ENCODE data around the gene PAQR3.
"Not testable (repeated sequence)": the region's sequence is repeated elsewhere in the genome, so short reads cannot be mapped to it uniquely, and the experiment has no call there.

The PAQR3 gene

DNA sequence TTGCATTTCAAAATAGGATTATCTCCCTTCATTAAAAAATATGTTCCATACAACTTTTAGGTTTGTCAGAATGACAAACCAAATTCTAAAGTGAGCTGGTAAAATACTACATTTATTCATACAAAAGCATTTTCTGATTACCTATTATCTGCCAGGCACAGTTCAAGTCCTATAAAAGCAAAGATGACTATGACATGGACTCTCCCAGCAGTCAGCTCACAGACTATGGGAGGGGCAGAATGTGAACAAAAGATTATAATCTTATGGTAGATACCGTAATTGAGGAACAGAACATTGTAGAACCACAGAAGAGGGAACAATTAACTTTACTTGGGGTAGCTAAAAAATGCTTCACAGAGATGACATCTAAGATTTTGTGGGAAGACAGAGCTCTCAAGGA is 12.4 kb downstream of the PAQR3 start:
- DNase-seq: no peak

DNA sequence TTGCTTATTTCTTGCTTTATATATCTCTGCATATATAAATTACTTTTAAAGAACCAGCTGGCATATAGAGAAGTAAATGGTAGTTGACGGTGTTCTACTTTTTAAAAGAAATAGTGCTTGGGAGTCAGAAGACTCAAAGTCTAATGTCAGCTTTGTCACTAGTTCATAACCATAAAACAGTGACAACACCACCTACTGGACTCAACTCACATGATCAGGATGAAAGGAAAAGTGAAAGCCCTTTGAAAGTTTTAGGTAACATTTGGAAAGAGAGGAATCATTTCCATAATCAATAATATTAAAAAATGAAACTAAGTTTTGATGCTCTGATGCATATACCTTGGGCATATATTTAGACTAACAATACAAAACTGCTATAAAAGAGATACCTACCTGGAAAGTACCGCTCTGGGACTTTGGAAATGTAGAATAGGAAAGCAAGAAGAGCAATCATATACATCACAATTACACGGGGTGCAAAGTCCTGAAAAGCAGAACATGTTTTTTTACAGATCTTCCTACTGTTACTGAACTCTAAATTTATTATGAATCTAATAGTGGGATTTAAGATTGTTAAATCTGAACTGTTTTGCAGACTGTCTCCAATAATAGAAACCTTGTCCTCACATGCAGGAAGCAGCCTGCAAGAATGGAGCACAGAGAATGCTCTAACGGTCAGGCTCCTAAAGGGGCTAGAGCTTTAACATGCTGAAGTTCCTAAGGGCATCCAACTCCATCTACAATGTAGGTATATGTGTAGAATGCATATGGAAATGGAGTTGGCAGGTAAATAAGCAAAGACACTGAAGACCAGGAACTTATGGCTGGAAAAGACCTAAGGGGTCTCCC is 15.6 kb downstream of the PAQR3 start:
- no peak for DNase-seq

DNA sequence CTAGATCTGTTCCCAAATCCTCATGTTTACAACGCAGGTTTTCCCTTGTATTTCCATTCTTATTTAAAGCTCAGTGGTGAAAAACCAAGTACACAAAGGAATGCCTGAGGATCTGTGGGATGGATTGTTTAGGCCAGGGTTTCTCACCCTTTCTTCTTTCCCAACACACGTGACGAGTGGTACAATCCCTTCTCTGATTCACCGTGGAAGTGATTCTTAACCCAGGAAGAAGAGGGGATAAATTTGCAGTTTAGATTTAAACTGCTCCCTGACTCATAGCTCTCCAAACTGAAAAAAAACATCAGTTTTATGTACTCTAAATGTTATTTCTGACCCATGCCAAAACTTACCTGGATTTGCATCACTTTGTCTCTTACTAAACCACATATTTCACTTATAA is 17.0 kb downstream of the PAQR3 start:
- DNase-seq: no peak

- no peak for DNase-seq
These were observed 28.6 kb downstream of the PAQR3 start for GRCh38 chr4:78910612-78911011.

DNA sequence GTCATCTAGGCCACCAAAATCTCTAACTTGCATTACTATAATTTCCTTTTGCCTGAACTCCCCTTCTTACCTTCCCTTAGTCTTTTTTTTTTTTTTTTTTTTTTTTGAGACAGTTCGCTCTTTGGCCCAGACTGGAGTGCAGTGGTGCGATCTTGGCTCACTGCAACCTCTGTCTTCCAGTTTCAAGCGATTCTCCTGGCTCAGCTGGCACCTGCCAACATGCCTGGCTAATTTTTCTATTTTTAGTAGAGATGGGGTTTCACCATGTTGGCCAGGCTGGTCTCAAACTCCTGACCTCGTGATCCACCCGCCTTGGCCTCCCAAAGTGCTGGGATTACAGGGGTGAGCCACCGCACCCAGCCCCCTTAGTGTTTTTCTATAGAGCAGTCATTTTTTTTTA is 30.3 kb downstream of the PAQR3 start:
- DNase-seq: not testable (repeated sequence)

DNA sequence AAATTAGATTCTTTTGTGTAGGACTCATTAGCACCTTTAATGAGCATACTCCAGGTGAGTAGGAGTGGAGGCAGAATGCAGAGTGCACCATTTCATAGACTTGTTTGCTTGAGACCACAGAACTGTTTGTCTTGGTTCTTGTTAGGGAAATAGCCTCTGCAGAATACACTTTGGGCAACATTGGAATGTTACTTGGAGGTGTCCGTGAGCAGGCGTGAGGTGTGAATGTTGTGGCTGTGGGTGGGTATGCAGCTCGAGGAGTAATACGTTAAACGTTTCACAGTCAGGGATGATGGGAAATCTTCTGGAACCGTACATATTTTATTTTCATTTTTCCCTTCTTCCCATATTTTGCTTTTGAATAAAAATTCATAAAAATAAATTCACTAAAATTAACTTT is 31.6 kb downstream of the PAQR3 start:
- DNase-seq: no peak

DNA sequence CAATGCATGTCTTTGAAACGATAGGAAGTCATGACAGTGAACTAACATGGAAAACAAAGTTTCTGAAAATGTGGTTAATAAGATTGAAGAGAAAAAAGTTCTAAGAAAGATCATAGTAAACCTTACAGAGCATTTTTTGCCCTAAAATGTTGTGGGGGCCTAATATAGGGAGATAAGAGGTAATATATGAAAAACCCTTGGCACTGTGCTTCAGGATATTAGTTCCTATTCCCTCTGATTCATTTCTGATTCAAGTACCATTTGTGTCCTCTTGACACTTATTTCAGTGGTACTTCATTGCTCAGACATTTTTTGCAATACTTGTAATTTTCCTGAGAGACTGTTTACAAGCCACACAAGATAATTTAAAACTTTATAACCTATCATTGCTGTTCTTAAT is 35.1 kb downstream of the PAQR3 start:
- no peak for DNase-seq

GRCh38 chr4:78902298-78902697 is 36.9 kb downstream of the PAQR3 start:
- no peak for DNase-seq

GRCh38 chr4:78901882-78902281 is 37.4 kb downstream of the PAQR3 start:
- DNase-seq: no peak

GRCh38 chr4:78899302-78899701 is 39.9 kb downstream of the PAQR3 start:
- DNase-seq: no peak

DNA sequence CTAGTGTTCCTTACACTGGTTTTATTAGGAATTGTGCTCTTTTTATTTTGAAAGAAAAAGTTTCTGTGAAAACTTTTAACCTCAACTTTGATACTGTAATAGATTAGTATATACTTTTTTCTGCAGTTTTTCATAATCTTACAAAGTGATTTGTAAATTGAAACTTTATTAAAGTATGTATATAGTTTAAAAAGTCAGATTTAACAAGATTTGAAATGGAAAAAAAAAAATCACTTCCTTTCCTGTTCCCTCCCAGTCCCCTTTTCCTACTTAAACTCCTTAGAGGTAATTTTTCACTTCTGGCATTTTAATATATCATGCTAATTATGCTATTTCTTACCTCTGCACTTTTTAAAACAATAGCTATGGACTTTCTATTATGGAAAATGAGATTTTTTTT is 49.3 kb downstream of the PAQR3 start:
- DNase-seq: no peak

DNA sequence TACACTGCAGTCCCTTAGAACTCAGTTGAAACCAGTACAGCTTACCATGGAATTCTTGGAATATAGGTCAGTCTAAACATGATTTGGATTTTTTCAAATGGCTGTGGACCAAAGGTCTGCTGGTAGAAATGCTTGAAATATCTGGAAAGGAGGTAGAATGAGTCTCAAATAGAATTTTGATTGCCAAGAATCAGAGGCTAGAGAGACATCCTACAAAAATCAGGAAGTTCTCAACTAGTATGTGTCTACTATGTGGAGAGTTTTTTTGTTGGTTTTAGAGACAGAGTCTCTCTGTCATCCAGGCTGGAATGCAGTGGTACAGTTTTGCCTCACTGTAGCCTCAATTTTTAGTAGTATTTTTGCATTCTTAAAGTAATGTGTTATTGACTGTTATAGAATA is 53.6 kb downstream of the PAQR3 start:
- DNase-seq: no peak

DNA sequence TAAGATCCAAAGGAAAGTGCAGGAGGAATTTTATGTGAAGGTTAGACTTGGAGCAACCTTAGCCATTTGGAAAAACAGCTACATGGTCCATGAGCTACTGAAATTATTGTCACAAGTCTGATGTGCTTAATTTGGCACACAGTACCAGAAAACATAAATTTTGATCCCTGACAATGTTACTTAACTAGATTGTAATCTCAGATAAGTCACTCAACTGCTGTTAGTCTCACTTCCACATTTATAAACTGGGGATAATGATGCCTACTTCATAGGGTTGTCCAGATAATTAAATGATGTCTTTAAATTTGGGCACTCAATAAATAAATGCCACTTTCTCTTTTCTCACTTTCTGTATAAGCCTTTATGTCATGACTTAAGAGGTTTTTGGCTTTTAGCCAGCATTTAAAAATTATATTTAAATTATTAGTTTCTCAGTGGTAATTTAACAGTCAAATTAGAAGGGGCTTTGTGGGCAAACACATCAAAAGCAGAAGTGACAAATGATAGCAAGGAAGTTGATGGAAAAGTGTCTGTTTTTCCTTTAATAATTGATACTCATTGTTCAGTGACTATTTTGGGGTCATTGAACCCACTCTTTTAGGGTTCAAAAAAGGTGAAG is 58.3 kb downstream of the PAQR3 start:
- no peak for DNase-seq

GRCh38 chr4:78878031-78878430 is 61.2 kb downstream of the PAQR3 start:
- DNase-seq: no peak

DNA sequence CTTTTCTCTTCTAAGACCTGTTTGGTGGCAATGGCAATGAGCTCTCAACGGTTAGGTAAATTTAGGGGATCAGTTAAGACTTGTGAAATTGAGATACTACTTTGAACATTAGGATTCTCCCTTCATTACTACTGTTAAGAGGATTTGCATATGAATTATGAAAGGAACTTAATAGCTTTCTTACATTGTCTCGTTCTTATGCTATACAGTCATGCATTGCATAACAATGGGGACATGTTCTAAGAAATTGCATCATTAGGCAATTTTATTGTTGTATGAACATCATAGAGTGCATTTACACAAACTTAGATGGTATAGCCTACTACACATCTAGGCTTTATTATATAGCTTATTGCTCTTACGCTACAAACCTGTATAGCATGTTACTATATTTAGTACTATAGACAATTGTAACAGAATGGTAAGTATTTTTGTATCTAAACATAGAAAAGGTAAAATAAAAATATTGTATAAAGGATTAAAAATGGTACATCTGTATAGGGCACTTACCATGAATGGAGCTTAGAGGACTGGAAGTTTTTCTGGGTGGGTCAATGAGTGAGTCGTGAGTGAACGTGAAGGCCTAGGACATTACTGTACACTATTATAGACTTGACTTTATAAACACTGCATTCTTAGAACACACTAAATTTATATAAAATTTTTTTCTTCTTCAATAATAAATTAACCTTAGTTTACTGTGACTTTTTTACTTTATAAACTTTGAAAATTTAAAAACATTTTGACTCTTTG is 62.5 kb downstream of the PAQR3 start:
- DNase-seq: no peak

GRCh38 chr4:78870056-78870455 is 69.2 kb downstream of the PAQR3 start:
- DNase-seq: no peak

- DNase-seq: not testable (repeated sequence)
These were observed 70.5 kb downstream of the PAQR3 start for GRCh38 chr4:78868712-78869111.

GRCh38 chr4:78865451-78865850 is 73.8 kb downstream of the PAQR3 start:
- DNase-seq: no peak

DNA sequence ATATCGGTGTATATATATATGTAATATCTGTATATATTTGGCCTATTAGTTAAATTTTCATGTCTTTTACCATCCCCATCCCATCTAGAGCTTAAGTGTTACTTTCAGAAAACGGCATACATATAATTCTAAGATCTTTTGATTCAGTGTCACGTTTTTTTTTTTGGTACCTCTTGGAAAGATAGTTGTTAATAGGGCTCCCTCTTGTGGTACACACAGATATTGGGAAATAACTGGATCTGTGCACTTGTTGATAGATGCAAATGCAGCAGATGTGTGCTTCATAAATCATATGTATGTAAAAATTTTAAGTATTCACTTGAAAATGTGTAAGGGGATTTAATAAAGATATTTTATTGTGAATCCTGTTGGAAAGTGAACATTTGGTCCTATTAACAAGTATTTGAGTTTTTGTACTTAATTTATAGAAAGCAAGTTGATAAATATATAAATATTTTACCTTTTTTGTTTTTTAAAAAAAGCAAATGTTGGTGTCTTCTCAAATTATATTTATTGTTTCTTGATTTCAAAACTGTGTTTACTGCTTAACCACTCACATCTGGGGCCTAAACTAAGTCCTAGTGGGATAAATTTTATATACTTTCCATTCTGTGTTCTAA is 74.7 kb downstream of the PAQR3 start:
- no peak for DNase-seq

- DNase-seq: no peak
These were observed 75.2 kb downstream of the PAQR3 start for GRCh38 chr4:78863991-78864390.

GRCh38 chr4:78863254-78863869 is 75.9 kb downstream of the PAQR3 start:
- no peak for DNase-seq

DNA sequence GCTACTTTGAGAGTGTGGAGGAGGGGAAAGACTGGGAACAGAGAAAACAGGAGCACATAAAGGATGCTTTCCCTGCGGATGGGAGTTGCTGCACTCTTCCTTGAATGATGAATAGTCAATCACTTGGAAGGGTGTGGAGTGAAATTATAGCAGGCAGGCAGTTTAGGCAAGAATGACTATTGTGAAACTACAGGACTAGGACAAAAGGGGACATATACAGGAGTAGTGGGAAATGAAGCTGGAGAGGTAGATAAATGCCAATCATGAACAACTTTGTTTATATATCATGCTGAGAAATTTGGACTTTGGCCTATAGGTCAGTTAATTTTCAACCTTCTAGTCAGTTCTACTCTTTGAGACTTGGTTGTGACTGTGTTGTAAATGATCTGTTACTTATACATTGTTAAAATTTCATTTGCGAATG is 76.9 kb downstream of the PAQR3 start:
- DNase-seq: no peak

Measured in activated CD4-positive, alpha-beta T cell treated with anti-CD3 and anti-CD28 coated beads for 1 hour (primary cell).